HG03175 (cell line): ENCODE measurements around the gene PLD6.

Experiments used
- ATAC-seq: cut with Tn5 transposase; IDR thresholded peaks from one replicate; pipeline ENCODE4 v1.9.1; 2021; ENCODE audit warnings: mild to moderate bottlenecking, moderate library complexity; ENCODE audit not compliant: unreplicated experiment

The PLD6 gene

GRCh38 chr17:17227608-17228520, 21.7 kb upstream of the PLD6 start:
- ATAC-seq, result no peak

- no peak for ATAC-seq
Measured at GRCh38 chr17:17226451-17227265, 20.5 kb upstream of the PLD6 start.

GRCh38 chr17:17225901-17226300, 19.8 kb upstream of the PLD6 start:
- ATAC-seq, result no peak

- ATAC-seq, result no peak
Measured at GRCh38 chr17:17224137-17224536, 18.0 kb upstream of the PLD6 start.

- ATAC-seq, result no peak
Measured at GRCh38 chr17:17223736-17224135, 17.6 kb upstream of the PLD6 start.

- no peak for ATAC-seq
Measured at GRCh38 chr17:17221329-17221728, 15.2 kb upstream of the PLD6 start.

GRCh38 chr17:17220529-17220928, 14.4 kb upstream of the PLD6 start:
- no peak for ATAC-seq

- no peak for ATAC-seq
Measured at GRCh38 chr17:17217995-17218394, 11.9 kb upstream of the PLD6 start.

GRCh38 chr17:17216776-17217175, 10.6 kb upstream of the PLD6 start:
- ATAC-seq, result no peak

- no peak for ATAC-seq
Measured at GRCh38 chr17:17216236-17216635, 10.1 kb upstream of the PLD6 start.

- ATAC-seq, result no peak
Measured at GRCh38 chr17:17215575-17215974, 9.4 kb upstream of the PLD6 start.

GRCh38 chr17:17214646-17215436, 8.7 kb upstream of the PLD6 start:
- ATAC-seq, result no peak

GRCh38 chr17:17213775-17214174, 7.6 kb upstream of the PLD6 start:
- ATAC-seq, result no peak

- ATAC-seq, result no peak
Measured at GRCh38 chr17:17207998-17208397, 1.9 kb upstream of the PLD6 start.

- ATAC-seq, result no peak
Measured at GRCh38 chr17:17206913-17207335, 791 bp upstream of the PLD6 start.

GRCh38 chr17:17205368-17206123, 587 bp downstream of the PLD6 start:
- no peak for ATAC-seq

GRCh38 chr17:17204635-17205231, 1.4 kb downstream of the PLD6 start:
- no peak for ATAC-seq

- no peak for ATAC-seq
Measured at GRCh38 chr17:17204041-17204591, 2.0 kb downstream of the PLD6 start.

GRCh38 chr17:17203173-17203730, 2.9 kb downstream of the PLD6 start:
- no peak for ATAC-seq
